ENCODE data around the gene STARD13.

- no peak for TF ChIP-seq CTCF (IDR thresholded peaks at IDR 0.05)
- no peak for TF ChIP-seq POLR2A (IDR thresholded peaks at IDR 0.05)
Measured at GRCh38 chr13:33213024-33213768, 72.4 kb downstream of the STARD13 start.
